GM21619 (cell line): ENCODE data around the gene CREBZF.
A peak's percentile ranks its signal among the peaks of the same experiment; 100 is the strongest.

Experiments used
- ATAC-seq: cut with Tn5 transposase; IDR thresholded peaks from one replicate; pipeline ENCODE4 v1.9.1; 2021; ENCODE audit not compliant: unreplicated experiment

CREBZF gene

GRCh38 chr11:85664615-85665481 is at the start of gene CREBZF:
CREBZF (minus strand) TSS chr11:85665129; CDS start chr11:85664875, 254 bp downstream.
- peak; percentile 90 for ATAC-seq

- ATAC-seq = no peak
Measured at GRCh38 chr11:85712953-85713352, 48.0 kb upstream of the CREBZF start.

DNA sequence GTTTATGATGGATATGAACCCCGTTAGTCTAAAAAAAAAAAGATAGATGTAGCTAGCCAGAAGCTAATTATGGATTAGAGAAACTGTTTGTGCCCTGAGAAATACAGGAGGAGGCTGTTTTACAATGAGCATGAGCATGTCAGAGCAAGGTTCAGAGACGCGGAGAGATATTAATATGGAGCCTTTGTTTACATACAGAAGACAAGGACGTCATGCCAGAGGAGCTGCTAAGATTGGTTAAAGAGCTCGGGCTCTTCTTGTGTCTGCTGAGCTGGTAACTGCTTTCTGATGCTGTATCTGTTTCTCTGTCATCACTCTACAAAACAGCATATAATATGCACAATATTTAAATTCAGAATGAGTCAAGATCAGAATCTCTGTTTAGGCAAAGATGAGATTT is 46.0 kb upstream of the CREBZF start:
- ATAC-seq = no peak

DNA sequence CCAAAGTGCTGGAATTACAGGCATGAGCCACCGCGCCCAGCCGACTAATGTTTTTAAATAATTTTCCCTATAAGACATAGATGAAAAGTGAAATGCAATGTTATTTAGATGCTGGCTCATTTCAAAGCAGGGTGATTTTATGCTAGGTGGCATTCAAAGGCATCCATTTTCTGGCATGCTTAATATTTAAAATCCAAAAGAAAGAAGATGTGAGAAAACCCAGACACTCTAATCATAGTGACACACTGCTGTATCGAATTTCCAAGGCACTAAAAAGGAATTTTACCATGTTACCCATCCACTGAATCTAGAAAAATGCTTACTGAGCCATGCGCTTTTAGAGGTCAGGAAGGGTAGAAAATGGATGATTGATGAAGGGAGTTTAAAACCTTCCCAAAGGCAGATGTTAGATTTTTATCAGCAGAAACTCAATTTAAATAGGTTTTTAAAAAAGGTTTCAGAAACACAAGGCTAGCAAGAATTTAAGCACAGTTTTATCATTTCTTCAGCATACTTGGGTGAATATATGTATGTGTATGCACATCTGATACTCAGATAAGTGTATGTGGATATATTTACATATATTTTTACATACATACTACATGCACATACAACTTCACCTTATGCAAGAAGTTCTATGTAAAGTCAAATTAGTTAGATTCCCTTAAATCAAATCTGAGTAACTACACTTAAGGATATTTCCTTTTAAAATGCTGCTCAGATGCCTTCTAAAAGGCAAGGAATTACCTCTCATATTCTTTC is 45.2 kb upstream of the CREBZF start:
- ATAC-seq = no peak

DNA sequence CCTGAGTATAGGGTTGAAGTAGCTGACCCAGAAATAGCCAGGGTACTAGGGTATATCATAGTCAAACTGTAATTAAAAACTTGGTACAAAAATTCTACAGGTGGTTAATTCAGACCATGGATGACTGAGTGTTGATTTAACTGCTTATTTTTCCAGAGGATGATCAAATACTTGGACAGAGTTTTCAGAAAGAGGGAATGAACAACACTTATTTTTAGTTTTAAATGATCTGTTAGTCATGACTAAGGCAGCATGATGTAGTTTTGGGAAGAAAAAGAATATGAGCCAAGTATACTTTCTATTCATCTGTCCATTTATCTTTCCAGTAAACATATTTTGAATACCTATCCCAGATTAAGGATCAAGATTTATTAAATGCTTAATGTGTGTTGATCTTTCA is 40.9 kb upstream of the CREBZF start:
- ATAC-seq = no peak

GRCh38 chr11:85704967-85705366 is 40.0 kb upstream of the CREBZF start:
- no peak for ATAC-seq

DNA sequence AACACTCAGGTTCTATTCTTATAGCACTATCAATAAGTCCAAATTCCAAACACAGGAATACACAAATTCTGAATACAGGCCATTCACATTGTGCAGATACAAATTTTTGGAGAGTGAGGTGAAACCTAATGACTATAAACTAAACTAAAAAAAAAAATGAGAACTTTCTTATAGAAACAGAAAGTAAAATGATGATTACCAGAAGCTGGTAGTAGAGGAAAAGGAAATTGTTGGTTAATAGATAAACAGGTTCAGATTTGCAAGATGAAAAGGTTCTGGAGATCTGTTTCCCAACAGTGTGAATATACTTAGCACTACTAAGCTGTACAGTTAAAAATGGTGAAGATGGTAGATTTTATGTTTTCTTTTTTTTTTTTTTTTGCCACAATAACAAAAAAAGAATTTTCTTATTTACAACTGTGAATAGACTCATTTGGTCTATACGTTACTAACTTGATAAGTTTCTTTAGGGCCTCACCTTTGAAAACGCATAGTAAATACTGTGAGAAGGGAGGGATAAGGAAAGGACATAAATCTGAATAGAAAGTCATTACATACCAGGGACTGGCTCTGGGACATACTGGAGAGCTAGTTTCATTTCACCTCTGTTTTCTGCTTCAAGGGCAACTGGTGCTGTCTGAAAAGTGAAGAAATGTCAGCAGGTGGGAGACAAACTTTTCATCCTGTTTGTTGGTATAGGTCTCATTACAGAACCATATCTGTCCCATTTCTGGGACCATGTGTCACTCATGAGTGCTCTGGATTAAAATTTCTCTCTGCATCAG is 35.2 kb upstream of the CREBZF start:
- peak; percentile 88 for ATAC-seq

GRCh38 chr11:85698195-85698594 is 33.3 kb upstream of the CREBZF start:
- ATAC-seq = no peak

DNA sequence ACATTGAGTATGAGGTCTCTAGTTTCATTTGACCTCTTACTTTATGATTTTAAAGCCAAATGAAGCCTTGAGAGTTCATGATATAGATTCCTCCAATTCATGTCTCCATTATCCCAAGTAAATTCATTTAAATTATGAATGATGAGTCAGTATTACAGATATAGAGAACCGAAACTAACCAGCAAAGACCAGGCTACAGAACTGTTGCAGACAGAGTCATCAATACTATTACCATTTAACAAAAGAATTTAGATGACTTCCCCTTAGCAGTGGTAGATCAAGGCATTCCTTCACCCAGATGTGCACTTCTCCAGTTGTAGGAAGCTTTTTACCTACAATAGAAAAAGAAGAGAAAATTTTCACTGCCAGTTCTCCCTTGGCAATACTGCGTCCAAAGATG is 32.8 kb upstream of the CREBZF start:
- ATAC-seq = no peak

DNA sequence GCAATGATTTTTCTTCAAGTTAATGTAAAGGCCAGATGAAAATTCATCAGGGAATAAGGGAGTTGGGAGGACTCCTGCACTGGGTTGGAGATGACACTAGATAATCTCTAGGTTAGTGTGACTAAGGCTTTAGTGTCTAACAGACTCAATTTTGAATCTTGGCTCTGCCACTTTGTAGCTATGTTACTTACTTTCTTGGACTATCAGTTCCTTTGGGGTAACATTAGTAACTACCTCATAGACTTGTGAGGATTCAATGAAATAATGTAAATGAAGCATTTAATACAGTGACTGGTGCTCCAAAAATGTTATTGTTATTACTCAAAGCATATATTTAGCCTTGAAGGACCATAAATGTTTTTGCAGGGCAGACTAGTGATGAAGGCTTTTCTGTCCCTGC is 30.6 kb upstream of the CREBZF start:
- ATAC-seq = no peak

GRCh38 chr11:85694385-85694980 is 29.6 kb upstream of the CREBZF start:
- peak; percentile 50 for ATAC-seq

DNA sequence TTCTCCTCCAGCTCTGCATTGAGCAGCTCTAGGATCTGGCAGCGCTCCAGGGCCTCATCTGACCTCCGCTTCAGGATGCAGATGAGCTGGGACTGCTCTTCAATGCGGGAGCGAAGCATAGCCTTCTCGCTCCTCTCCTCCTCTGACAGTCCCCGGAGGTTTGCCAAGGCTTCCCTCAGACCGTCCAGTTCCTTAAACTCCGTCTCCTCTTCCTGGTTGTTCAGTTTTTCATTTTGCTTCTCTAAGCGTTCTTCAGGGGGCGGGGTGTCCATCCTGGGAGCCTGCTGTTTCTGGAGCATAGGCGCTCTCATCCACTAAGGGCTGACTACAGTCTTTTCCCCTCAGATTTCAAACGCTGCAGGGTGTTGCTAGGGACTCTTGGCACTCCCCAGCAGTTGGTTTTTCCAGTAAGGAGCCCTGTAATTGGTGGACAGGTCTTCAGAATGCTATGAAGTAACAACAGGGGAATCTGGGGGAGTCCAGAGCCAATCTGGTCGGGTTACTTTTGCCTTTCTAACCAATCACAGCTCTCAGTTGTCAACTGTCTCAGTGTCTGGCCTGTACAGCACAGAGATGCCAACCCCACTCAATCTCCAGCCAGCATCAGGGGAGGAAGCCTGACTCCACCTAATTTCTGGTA is 21.0 kb upstream of the CREBZF start, which contains the start of gene CCDC89:
Gene CCDC89, minus strand, starts transcription at position 376 of the 640 bp plus-strand sequence. Its CDS starts 65 bp downstream, at position 311.
- ATAC-seq = no peak

- no peak for ATAC-seq
Measured at GRCh38 chr11:85685125-85685819, 20.3 kb upstream of the CREBZF start.

GRCh38 chr11:85682330-85683305 is 17.7 kb upstream of the CREBZF start:
- ATAC-seq = peak; percentile 82

GRCh38 chr11:85680897-85681296 is 16.0 kb upstream of the CREBZF start:
- ATAC-seq = no peak

DNA sequence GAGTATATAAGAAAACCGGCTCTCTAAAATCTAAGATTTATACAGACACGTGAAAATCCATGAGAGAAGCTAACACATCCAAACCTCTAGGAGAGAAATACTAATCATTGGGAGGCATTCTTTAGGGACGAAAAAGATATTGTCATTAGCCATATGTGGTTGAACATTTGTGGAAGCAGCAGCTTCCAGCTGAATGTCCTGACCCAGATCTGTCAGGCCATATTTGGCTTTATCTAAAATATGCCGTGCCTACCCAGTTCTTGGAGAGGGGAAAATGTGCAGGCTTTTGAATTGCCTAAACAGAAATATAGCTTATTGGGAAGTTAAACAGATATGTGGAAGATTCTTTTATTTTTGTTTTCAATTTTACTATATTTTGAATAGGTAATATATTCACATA is 14.6 kb upstream of the CREBZF start:
- no peak for ATAC-seq

- ATAC-seq = no peak
Measured at GRCh38 chr11:85673393-85673792, 8.5 kb upstream of the CREBZF start.

DNA sequence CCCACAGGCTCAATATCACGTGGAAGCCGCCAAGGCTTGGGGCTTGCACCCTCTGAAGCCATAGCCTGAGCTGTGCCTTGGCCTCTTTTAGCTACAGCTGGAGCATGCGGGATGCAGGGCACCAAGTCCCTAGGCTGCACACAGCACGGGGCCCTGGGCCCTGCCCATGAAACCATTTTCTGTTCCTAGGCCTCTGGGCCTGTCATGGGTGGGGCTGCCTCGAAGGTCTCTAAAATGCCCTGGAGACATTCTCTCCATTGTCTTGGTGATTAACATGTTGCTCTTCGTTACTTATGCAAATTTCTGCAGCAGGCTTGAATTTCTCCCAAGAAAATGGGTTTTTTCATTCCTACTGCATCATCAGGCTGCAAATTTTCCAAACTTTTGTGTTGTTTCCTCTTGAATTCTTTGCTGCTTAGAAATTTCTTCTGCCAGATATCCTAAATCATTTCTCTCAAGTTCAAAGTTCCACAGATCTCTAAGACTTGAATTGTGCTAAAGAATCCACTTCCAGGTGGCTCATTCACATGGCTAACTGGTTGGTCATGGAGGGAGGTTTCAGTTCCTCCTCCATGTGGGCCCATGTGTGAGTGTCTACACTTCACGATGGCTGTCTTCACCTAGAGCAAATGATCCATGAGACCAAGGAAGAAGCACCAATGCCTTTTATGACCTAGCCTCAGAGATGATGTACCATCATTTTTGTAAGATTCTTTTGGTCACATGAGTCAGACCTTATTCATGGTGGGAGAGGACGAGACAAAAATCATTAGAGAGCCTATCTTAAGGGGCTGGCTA is 7.4 kb upstream of the CREBZF start:
- no peak for ATAC-seq
